Adrenal gland (tissue), 12 donors: ENCODE results near the gene FOCAD. TPM values are rescaled to one million over a fixed set of nuclear protein-coding genes. Genes with fewer than 3 reads are reported as not detected.
"Not testable (repeated sequence)": the region's sequence is repeated elsewhere in the genome, so short reads cannot be mapped to it uniquely, and the experiment has no call there.

Experiments used
- DNase-seq, 7 donors: peaks; one replicate each; pipeline ENCODE4 v3.0.0-alpha.2; 2019 to 2020
- H3K27ac ChIP-seq, 5 donors: fragments of 200-600 bp; sonication (generic) in 4 of 5; 1 replicate in 3 of 5; 2 replicates in 2 of 5; pipeline versions ENCODE4 v1.5.1 to v1.8.0; 2016 to 2020; ENCODE audit warnings: mild to moderate bottlenecking in 1 of 5
- H3K27me3 ChIP-seq: fragments of 200-600 bp; 2 replicates; pipeline ENCODE4 v1.8.0; 2021
- H3K36me3 ChIP-seq, 2 donors: fragments of 200-600 bp; replicated peaks in 1 of 2; 1 replicate in 1 of 2; 2 replicates in 1 of 2; pipeline versions ENCODE4 v1.5.1 to v1.8.0; 2018 to 2022
- H3K4me1 ChIP-seq, 2 donors: fragments of 200-600 bp; replicated peaks in 1 of 2; 1 replicate in 1 of 2; 2 replicates in 1 of 2; pipeline versions ENCODE4 v1.5.1 to v1.8.0; 2018 to 2021
- H3K4me3 ChIP-seq, 4 donors: fragments of 200-600 bp; sonication (generic) in 3 of 4; one replicate each; pipeline ENCODE4 v1.5.1; 2016 to 2018
- H3K9me3 ChIP-seq, 3 donors: fragments of 200-600 bp; sonication (generic) in 1 of 3; replicated peaks in 1 of 3; 1 replicate in 2 of 3; 2 replicates in 1 of 3; pipeline versions ENCODE4 v1.5.1 to v1.8.0; 2016 to 2021
- CTCF ChIP-seq, 6 experiments: fragments of 450-650 bp in 4 of 6; fragments of 200-600 bp in 2 of 6; sonication (generic) in 1 of 6; IDR thresholded peaks; 1 replicate in 5 of 6; 2 replicates in 1 of 6; pipeline versions ENCODE4 v1.5.1 to v1.8.0; 2016 to 2021; ENCODE audit warnings: antibody characterized with exemption in 6 of 6, mild to moderate bottlenecking in 2 of 6, moderate library complexity in 1 of 6
- POLR2A ChIP-seq, 2 donors: fragments of 450-650 bp; IDR thresholded peaks; one replicate each; pipeline ENCODE4 v1.6.1; 2017; ENCODE audit warnings: antibody characterized with exemption in 2 of 2, mild to moderate bottlenecking in 2 of 2, moderate library complexity in 1 of 2
- WGBS, 4 donors: extraction: QIAGEN DNeasy Blood & Tissue Kit in 2 of 4; methylation state at CpG; one replicate each; pipeline versions ENCODE4 v1.1.5 to v1.1.7; 2013 to 2017; 5-methylcytosine and 5-hydroxymethylcytosine counted together
- intact Hi-C, 2 donors: fragments of 100-400 bp; cut with DNase I; formaldehyde crosslinking; loops; one replicate each; pipeline versions ENCODE4 v1.14.1 to v1.15.0; 2022 to 2023
- polyA plus RNA-seq, 3 donors: library from polyadenylated mRNA; stranded (reverse); fragments of 200-250 nt in 2 of 3; fragments of 350-450 nt in 1 of 3; fragmentation: Illumina TruSeq in 1 of 3; extraction: RNeasy Lipid Tissue Mini Kit (QIAGEN cat#74804) in 1 of 3; gene quantifications; one replicate each; pipeline ENCODE4 v1.2.3, GENCODE V29; 2013 to 2014
- total RNA-seq, 9 donors: library from RNA; depleted of rRNA in 4 of 9; stranded (reverse); fragments of >200 nt in 4 of 9; fragments of 120-200 nt in 1 of 9; fragmentation: NEBNext Ultra II Directional in 1 of 9; extraction: Animal tissue kit (Norgen Biotek cat#: 25700) in 1 of 9; gene quantifications; one replicate each; pipeline versions ENCODE4 v1.1.0 to v1.2.4, GENCODE V29; 2013 to 2023
- donor health status: healthy with polysubstance abuse.
- donor health status: Bipolar disorder and iron deficiency.
- donor health status: DM: yes; HTN: yes; CAD: no.
- donor health status: DM: no; HTN: no; CAD: no.
- donor health status: DM: no; HTN: no; CAD: no.
- donor health status: DM: yes; HTN: yes; CAD: no.

FOCAD gene
- total and polyA plus RNA-seq, 12 donors = 20.5 to 134 (median 59.7) TPM

GRCh38 chr9:20972684-20973083, 288.6 kb downstream of the FOCAD start:
- 93 to 100% (median 97%) methylated on average over 1 of the region's 1 CpG for WGBS, 4 donors
- no peak for DNase-seq
- no peak overlapping the region for H3K4me3 ChIP-seq
- no peak for TF ChIP-seq CTCF (IDR thresholded peaks at IDR 0.05)
- no peak for TF ChIP-seq POLR2A (IDR thresholded peaks at IDR 0.05)
- no peaks in the 10 kb centered on the region for H3K4me1 ChIP-seq
- intact Hi-C loops = no loop called here
- H3K36me3 ChIP-seq = no peaks in the 10 kb centered on the region
- no peaks in the 10 kb centered on the region for H3K9me3 ChIP-seq
- H3K27ac ChIP-seq = no peak overlapping the region
- no peaks in the 10 kb centered on the region for H3K27me3 ChIP-seq

- H3K27me3 ChIP-seq, H3K4me3 ChIP-seq, intact Hi-C loops: not testable (repeated sequence)
These were observed 289.3 kb downstream of the FOCAD start for GRCh38 chr9:20973246-20973947.

GRCh38 chr9:20974191-20974938, 290.3 kb downstream of the FOCAD start:
- H3K4me1 ChIP-seq, H3K4me3 ChIP-seq, H3K27me3 ChIP-seq, H3K36me3 ChIP-seq, H3K27ac ChIP-seq, intact Hi-C loops, H3K9me3 ChIP-seq, DNase-seq: not testable (repeated sequence)
- 63 to 84% (median 78%) methylated on average over 2 of the region's 2 CpGs for WGBS, 4 donors

More at GRCh38 chr9:20973246-20973947, 289.3 kb downstream of the FOCAD start:
- H3K9me3 ChIP-seq, DNase-seq, H3K27ac ChIP-seq, H3K36me3 ChIP-seq, H3K4me1 ChIP-seq: not testable (repeated sequence)
- WGBS, 4 donors = 73 to 83% (median 77%) methylated on average over 2 of the region's 2 CpGs

GRCh38 chr9:20978249-20978648, 294.2 kb downstream of the FOCAD start:
- Histone ChIP-seq H3K4me3 (no peak overlapping the region), H3K36me3 (no peaks in the 10 kb centered on the region), H3K9me3 (no peaks in the 10 kb centered on the region), H3K27ac (no peak overlapping the region), H3K27me3 (no peaks in the 10 kb centered on the region), H3K4me1 (peaks cover 23 to 32% of the 10 kb centered on the region in 2 donors)
- WGBS, 4 donors = 86 to 97% (median 93%) methylated on average over 2 of the region's 2 CpGs
- intact Hi-C loops = no loop called here
- TF ChIP-seq POLR2A (IDR thresholded peaks at IDR 0.05) = no peak
- TF ChIP-seq CTCF (IDR thresholded peaks at IDR 0.05) = no peak
- DNase-seq = no peak

- H3K4me3 ChIP-seq = peak overlapping the region in 1 of 4 donors; percentile 5
- no peaks in the 10 kb centered on the region for H3K27me3 ChIP-seq
- peak overlapping the region; percentile 51 to 87 (median 82) for H3K27ac ChIP-seq
- TF ChIP-seq CTCF (IDR thresholded peaks at IDR 0.05) (no peak), POLR2A (IDR thresholded peaks at IDR 0.05) (peak in 1 of 2 donors; percentile 14)
- peak; percentile 36 to 74 (median 53) for DNase-seq
- H3K9me3 ChIP-seq = no peaks in the 10 kb centered on the region
- 18 to 25% (median 23%) methylated on average over 3 of the region's 3 CpGs for WGBS, 4 donors
- no peaks in the 10 kb centered on the region for H3K36me3 ChIP-seq
- intact Hi-C loops = no loop called here
- peaks cover 23 to 34% of the 10 kb centered on the region in 2 donors for H3K4me1 ChIP-seq
These were observed 296.9 kb downstream of the FOCAD start for GRCh38 chr9:20980832-20981455.
